ENCODE data around the gene CCDC6. TPM values are rescaled to one million over a fixed set of nuclear protein-coding genes. Genes with fewer than 3 reads are reported as not detected.
"Not testable (repeated sequence)": the region's sequence is repeated elsewhere in the genome, so short reads cannot be mapped to it uniquely, and the experiment has no call there.

The CCDC6 gene
- total RNA-seq, 1 donor from 2014 or later: 42.7 TPM

- Histone ChIP-seq H3K27me3 (ENCODE audit: control insufficient read depth, insufficient read depth, low read length) (no peaks in the 10 kb centered on the region), H3K36me3 (ENCODE audit: control insufficient read depth, insufficient read depth, low read length) (no peaks in the 10 kb centered on the region), H3K4me3 (ENCODE audit: low read depth, low read length) (no peak overlapping the region)
- no peak for DNase-seq (ENCODE audit: low read depth)
- TF ChIP-seq, protein P1, sequence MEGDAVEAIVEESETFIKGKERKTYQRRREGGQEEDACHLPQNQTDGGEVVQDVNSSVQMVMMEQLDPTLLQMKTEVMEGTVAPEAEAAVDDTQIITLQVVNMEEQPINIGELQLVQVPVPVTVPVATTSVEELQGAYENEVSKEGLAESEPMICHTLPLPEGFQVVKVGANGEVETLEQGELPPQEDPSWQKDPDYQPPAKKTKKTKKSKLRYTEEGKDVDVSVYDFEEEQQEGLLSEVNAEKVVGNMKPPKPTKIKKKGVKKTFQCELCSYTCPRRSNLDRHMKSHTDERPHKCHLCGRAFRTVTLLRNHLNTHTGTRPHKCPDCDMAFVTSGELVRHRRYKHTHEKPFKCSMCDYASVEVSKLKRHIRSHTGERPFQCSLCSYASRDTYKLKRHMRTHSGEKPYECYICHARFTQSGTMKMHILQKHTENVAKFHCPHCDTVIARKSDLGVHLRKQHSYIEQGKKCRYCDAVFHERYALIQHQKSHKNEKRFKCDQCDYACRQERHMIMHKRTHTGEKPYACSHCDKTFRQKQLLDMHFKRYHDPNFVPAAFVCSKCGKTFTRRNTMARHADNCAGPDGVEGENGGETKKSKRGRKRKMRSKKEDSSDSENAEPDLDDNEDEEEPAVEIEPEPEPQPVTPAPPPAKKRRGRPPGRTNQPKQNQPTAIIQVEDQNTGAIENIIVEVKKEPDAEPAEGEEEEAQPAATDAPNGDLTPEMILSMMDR (IDR thresholded peaks at IDR 0.05; ENCODE audit: insufficient read depth, low read length, poor library complexity, severe bottlenecking): no peak
Measured at GRCh38 chr10:59750155-59750945, 156.0 kb downstream of the CCDC6 start.

- DNase-seq (ENCODE audit: low read depth): peak; percentile 19
- H3K4me3 ChIP-seq (ENCODE audit: low read depth, low read length): no peak overlapping the region
- H3K36me3 ChIP-seq (ENCODE audit: control insufficient read depth, insufficient read depth, low read length): no peaks in the 10 kb centered on the region
- H3K27me3 ChIP-seq (ENCODE audit: control insufficient read depth, insufficient read depth, low read length): no peaks in the 10 kb centered on the region
- TF ChIP-seq, protein P1 (IDR thresholded peaks at IDR 0.05; ENCODE audit: insufficient read depth, low read length, poor library complexity, severe bottlenecking): no peak
Measured at GRCh38 chr10:59748834-59749233, 157.5 kb downstream of the CCDC6 start.

DNA sequence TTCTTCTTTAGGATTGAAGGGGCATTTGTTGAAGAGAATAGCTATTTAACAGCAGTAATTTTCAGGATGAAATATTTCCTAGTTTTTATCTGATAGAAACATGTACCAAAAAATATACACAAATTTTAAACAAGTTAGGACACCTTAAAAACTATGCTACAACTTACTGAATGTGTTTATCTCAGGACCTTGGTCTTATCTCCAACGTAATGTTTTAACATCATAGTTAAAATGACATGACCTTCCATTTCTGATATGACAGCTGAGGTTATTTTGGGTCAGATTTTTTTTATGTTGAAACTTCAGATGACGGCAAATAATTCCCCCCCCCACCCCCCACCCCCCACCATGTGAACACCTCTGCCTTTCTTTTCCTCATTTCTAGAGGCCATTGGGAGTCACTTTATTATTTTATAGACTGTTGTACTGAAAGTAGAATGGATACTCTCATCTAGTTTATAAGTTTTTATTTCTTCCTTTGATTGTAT is 161.1 kb downstream of the CCDC6 start:
- H3K27me3 ChIP-seq (ENCODE audit: control insufficient read depth, insufficient read depth, low read length): no peaks in the 10 kb centered on the region
- no peak overlapping the region for H3K4me3 ChIP-seq (ENCODE audit: low read depth, low read length)
- no peaks in the 10 kb centered on the region for H3K36me3 ChIP-seq (ENCODE audit: control insufficient read depth, insufficient read depth, low read length)
- TF ChIP-seq, protein P1 (IDR thresholded peaks at IDR 0.05; ENCODE audit: insufficient read depth, low read length, poor library complexity, severe bottlenecking): no peak
- no peak for DNase-seq (ENCODE audit: low read depth)

DNA sequence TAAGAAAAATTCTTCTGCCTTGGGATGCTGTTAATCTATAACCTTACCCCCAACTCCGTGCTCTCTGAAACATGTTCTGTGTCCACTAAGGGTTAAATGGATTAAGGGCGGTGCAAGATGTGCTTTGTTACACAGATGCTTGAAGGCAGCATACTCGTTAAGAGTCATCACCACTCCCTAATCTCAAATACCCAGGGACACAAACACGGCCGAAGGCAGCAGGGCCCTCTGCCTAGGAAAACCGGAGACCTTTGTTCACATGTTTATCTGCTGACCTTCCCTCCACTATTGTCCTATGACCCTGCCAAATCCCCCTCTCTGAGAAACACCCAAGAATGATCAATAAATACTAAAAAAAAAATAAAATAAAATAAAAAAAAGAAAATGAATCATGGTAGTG is 161.6 kb downstream of the CCDC6 start:
- H3K27me3 ChIP-seq (ENCODE audit: control insufficient read depth, insufficient read depth, low read length); H3K36me3 ChIP-seq (ENCODE audit: control insufficient read depth, insufficient read depth, low read length); DNase-seq (ENCODE audit: low read depth); H3K4me3 ChIP-seq (ENCODE audit: low read depth, low read length): not testable (repeated sequence)

- not testable (repeated sequence) for H3K27me3 ChIP-seq (ENCODE audit: control insufficient read depth, insufficient read depth, low read length); H3K36me3 ChIP-seq (ENCODE audit: control insufficient read depth, insufficient read depth, low read length); H3K4me3 ChIP-seq (ENCODE audit: low read depth, low read length); DNase-seq (ENCODE audit: low read depth)
Measured at GRCh38 chr10:59744156-59744555, 162.2 kb downstream of the CCDC6 start.

GRCh38 chr10:59741583-59741982 is 164.8 kb downstream of the CCDC6 start:
- Histone ChIP-seq H3K27me3 (ENCODE audit: control insufficient read depth, insufficient read depth, low read length) (no peaks in the 10 kb centered on the region), H3K4me3 (ENCODE audit: low read depth, low read length) (no peak overlapping the region), H3K36me3 (ENCODE audit: control insufficient read depth, insufficient read depth, low read length) (no peaks in the 10 kb centered on the region)
- DNase-seq (ENCODE audit: low read depth): no peak
- TF ChIP-seq, protein P1 (IDR thresholded peaks at IDR 0.05; ENCODE audit: insufficient read depth, low read length, poor library complexity, severe bottlenecking): no peak

- H3K36me3 ChIP-seq (ENCODE audit: control insufficient read depth, insufficient read depth, low read length): no peaks in the 10 kb centered on the region
- H3K27me3 ChIP-seq (ENCODE audit: control insufficient read depth, insufficient read depth, low read length): no peaks in the 10 kb centered on the region
- H3K4me3 ChIP-seq (ENCODE audit: low read depth, low read length): no peak overlapping the region
- TF ChIP-seq, protein P1 (IDR thresholded peaks at IDR 0.05; ENCODE audit: insufficient read depth, low read length, poor library complexity, severe bottlenecking): no peak
- no peak for DNase-seq (ENCODE audit: low read depth)
Measured at GRCh38 chr10:59741048-59741447, 165.3 kb downstream of the CCDC6 start.
